Lung (tissue), 12 donors: ENCODE results near the gene HIP1R. TPM values are rescaled to one million over a fixed set of nuclear protein-coding genes. Genes with fewer than 3 reads are reported as not detected.
A peak's percentile ranks its signal among the peaks of the same experiment; 100 is the strongest.

ENCODE experiments used
- ATAC-seq: fragments of 200-7000 bp; cut with Tn5 transposase; one replicate; pipeline ENCODE4 v1.9.1; 2020; ENCODE audit warnings: moderate number of reproducible peaks; ENCODE audit not compliant: insufficient read depth, low FRiP score
- DNase-seq, 3 donors: peaks; one replicate each; pipeline ENCODE4 v3.0.0-alpha.2; 2013 to 2017
- H3K27ac ChIP-seq, 2 donors: one replicate each; pipeline ENCODE4 v1.5.1; 2013; ENCODE audit warnings: mild to moderate bottlenecking in 2 of 2, moderate library complexity in 2 of 2, control low read depth in 1 of 2, inconsistent platforms in 1 of 2, low read depth in 1 of 2, low read length in 1 of 2
- H3K27me3 ChIP-seq, 3 donors: one replicate each; pipeline ENCODE4 v1.5.1; 2013; ENCODE audit warnings: low read length in 2 of 3; ENCODE audit not compliant: control insufficient read depth in 3 of 3, insufficient read depth in 3 of 3
- H3K36me3 ChIP-seq, 4 donors: one replicate each; pipeline ENCODE4 v1.5.1; 2013; ENCODE audit warnings: low read length in 4 of 4, mild to moderate bottlenecking in 1 of 4, moderate library complexity in 1 of 4; ENCODE audit not compliant: control insufficient read depth in 4 of 4, insufficient read depth in 4 of 4
- H3K4me1 ChIP-seq, 5 donors: one replicate each; pipeline ENCODE4 v1.5.1; 2013; ENCODE audit warnings: low read length in 5 of 5, mild to moderate bottlenecking in 2 of 5, moderate library complexity in 1 of 5; ENCODE audit not compliant: control insufficient read depth in 5 of 5, insufficient read depth in 5 of 5
- H3K4me3 ChIP-seq: one replicate; pipeline ENCODE4 v1.5.1; 2013; ENCODE audit warnings: mild to moderate bottlenecking, control low read depth, moderate library complexity
- H3K9ac ChIP-seq, 2 donors: one replicate each; pipeline ENCODE4 v1.5.1; 2013; ENCODE audit warnings: low read length in 2 of 2, control low read depth in 1 of 2; ENCODE audit not compliant: insufficient read depth in 1 of 2
- H3K9me3 ChIP-seq, 4 donors: one replicate each; pipeline ENCODE4 v1.5.1; 2013; ENCODE audit warnings: low read length in 3 of 4, mild to moderate bottlenecking in 1 of 4, moderate library complexity in 1 of 4; ENCODE audit not compliant: control insufficient read depth in 4 of 4, insufficient read depth in 3 of 4
- CTCF ChIP-seq: IDR thresholded peaks from 2 replicates; pipeline ENCODE4 v1.5.1; 2012; ENCODE audit warnings: mild to moderate bottlenecking; ENCODE audit errors: control extremely low read depth, extremely low read depth
- WGBS, 2 donors: extraction: QIAGEN DNeasy Blood & Tissue Kit; methylation state at CpG; one replicate each; pipeline ENCODE4 v1.1.7; 2013; 5-methylcytosine and 5-hydroxymethylcytosine counted together
- polyA plus RNA-seq, 2 donors: library from polyadenylated mRNA; stranded (reverse); fragments of 200-250 nt; gene quantifications; one replicate each; pipeline ENCODE4 v1.2.1, GENCODE V29; 2013
- total RNA-seq, 2 donors: library from RNA; depleted of rRNA in 1 of 2; stranded (reverse); fragments of >200 nt in 1 of 2; gene quantifications; one replicate each; pipeline ENCODE4 v1.2.1, GENCODE V29; 2014 to 2021
- donor health status: control.
- donor health status: control.
- donor health status: Bipolar disorder and iron deficiency.
- donor health status: healthy.
- donor health status: DM: yes; HTN: yes; CAD: no.

Gene HIP1R
- total and polyA plus RNA-seq, 4 donors: 33.8 to 56.3 (median 35.4) TPM

- WGBS, 2 donors: 21 to 29% methylated on average over 15 of the region's 15 CpGs
- Histone ChIP-seq H3K9ac (peak overlapping the region; percentile 59 to 98), H3K4me3 (peak overlapping the region; percentile 89), H3K36me3 (no peaks in the 10 kb centered on the region), H3K27me3 (no peaks in the 10 kb centered on the region), H3K9me3 (no peaks in the 10 kb centered on the region), H3K27ac (peak overlapping the region; percentile 92 to 99), H3K4me1 (peaks cover 10 to 37% (median 24%) of the 10 kb centered on the region in 5 donors)
- DNase-seq: no peak
- no peak for TF ChIP-seq CTCF
- ATAC-seq: no peak
Measured at GRCh38 chr12:122894193-122895121, 59.2 kb downstream of the HIP1R start.

- 0 to 6% methylated on average over 9 of the region's 9 CpGs for WGBS, 2 donors
- DNase-seq: peak in 2 of 3 donors; percentile 32 to 66
- no peak for TF ChIP-seq CTCF
- H3K27me3 ChIP-seq: no peaks in the 10 kb centered on the region
- ATAC-seq: no peak
- no peaks in the 10 kb centered on the region for H3K9me3 ChIP-seq
- peak overlapping the region; percentile 96 to 98 for H3K9ac ChIP-seq
- peaks cover 6 to 37% (median 22%) of the 10 kb centered on the region in 5 donors for H3K4me1 ChIP-seq
- H3K27ac ChIP-seq: peak overlapping the region; percentile 92 to 99
- peak overlapping the region; percentile 89 for H3K4me3 ChIP-seq
- H3K36me3 ChIP-seq: no peaks in the 10 kb centered on the region
Measured at GRCh38 chr12:122895320-122895703, 60.1 kb downstream of the HIP1R start.

- Histone ChIP-seq H3K4me3 (peak within 1 kb of the TSS; percentile 89), H3K27me3 (no peaks in the 10 kb centered on the region), H3K9me3 (no peaks in the 10 kb centered on the region), H3K36me3 (no peaks in the 10 kb centered on the region), H3K9ac (peak within 1 kb of the TSS; percentile 96 to 98), H3K27ac (peak within 1 kb of the TSS; percentile 92 to 99), H3K4me1 (peaks cover 5 to 36% (median 20%) of the 10 kb centered on the region in 5 donors)
- DNase-seq (peak; percentile 92 to 94 (median 94)), ATAC-seq (peak; percentile 70)
- no peak for TF ChIP-seq CTCF
- 6 to 7% methylated on average over 73 to 81 of the region's 81 CpGs for WGBS, 2 donors
Measured at GRCh38 chr12:122895704-122896636, 60.7 kb downstream of the HIP1R start, which contains the start of gene VPS37B. Gene VPS37B (minus strand): TSS chr12:122896124. CDS start chr12:122896062, 62 bp downstream.
